ENCODE measurements around the gene COL6A2. TPM values are rescaled to one million over a fixed set of nuclear protein-coding genes. Genes with fewer than 3 reads are reported as not detected.
"Not testable (repeated sequence)": the region's sequence is repeated elsewhere in the genome, so short reads cannot be mapped to it uniquely, and the experiment has no call there.

COL6A2 gene
- total RNA-seq, 1 donor from 2014 or later: 120 TPM

GRCh38 chr21:46173573-46173972, 75.7 kb downstream of the COL6A2 start:
- H3K4me1 Mint-ChIP-seq (ENCODE audit: low read depth, unreplicated experiment): peaks cover 2% of the 10 kb centered on the region
- Histone ChIP-seq H2AFZ (ENCODE audit: low read depth, low read length) (no peak overlapping the region), H3K27me3 (ENCODE audit: insufficient read depth, low read length) (no peaks in the 10 kb centered on the region), H4K20me1 (ENCODE audit: insufficient read depth, low read length) (peaks cover 7% of the 10 kb centered on the region), H3K4me1 (ENCODE audit: insufficient read depth, low read length) (no peaks in the 10 kb centered on the region), H3K36me3 (ENCODE audit: insufficient read depth, low read length) (no peaks in the 10 kb centered on the region), H3K9me3 (ENCODE audit: insufficient read depth, low read depth, low read length) (peaks cover 3% of the 10 kb centered on the region), H3K9ac (ENCODE audit: low read length) (no peak overlapping the region), H3K4me3 (ENCODE audit: insufficient read depth, low read depth, low read length) (no peak overlapping the region), H3K4me2 (ENCODE audit: low read length) (no peak overlapping the region), H3K27ac (ENCODE audit: low read depth, low read length) (no peak overlapping the region), H3K79me2 (ENCODE audit: insufficient read depth, low read length) (no peaks in the 10 kb centered on the region)
- H3K27ac Mint-ChIP-seq (ENCODE audit: unreplicated experiment): no peak overlapping the region
- FAIRE-seq: no peak
- no peak for DNase-seq (ENCODE audit: low read depth)
- H3K9me3 Mint-ChIP-seq (ENCODE audit: unreplicated experiment): peaks cover 21% of the 10 kb centered on the region
- peaks cover 16% of the 10 kb centered on the region for H3K36me3 Mint-ChIP-seq (ENCODE audit: low read depth, unreplicated experiment)
- TF ChIP-seq, protein P1, sequence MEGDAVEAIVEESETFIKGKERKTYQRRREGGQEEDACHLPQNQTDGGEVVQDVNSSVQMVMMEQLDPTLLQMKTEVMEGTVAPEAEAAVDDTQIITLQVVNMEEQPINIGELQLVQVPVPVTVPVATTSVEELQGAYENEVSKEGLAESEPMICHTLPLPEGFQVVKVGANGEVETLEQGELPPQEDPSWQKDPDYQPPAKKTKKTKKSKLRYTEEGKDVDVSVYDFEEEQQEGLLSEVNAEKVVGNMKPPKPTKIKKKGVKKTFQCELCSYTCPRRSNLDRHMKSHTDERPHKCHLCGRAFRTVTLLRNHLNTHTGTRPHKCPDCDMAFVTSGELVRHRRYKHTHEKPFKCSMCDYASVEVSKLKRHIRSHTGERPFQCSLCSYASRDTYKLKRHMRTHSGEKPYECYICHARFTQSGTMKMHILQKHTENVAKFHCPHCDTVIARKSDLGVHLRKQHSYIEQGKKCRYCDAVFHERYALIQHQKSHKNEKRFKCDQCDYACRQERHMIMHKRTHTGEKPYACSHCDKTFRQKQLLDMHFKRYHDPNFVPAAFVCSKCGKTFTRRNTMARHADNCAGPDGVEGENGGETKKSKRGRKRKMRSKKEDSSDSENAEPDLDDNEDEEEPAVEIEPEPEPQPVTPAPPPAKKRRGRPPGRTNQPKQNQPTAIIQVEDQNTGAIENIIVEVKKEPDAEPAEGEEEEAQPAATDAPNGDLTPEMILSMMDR (IDR thresholded peaks at IDR 0.05; ENCODE audit: insufficient read depth, low read depth, low read length): no peak
- no peak for TF ChIP-seq EZH2 (IDR thresholded peaks at IDR 0.05; ENCODE audit: insufficient read depth, low read length)
- no peak overlapping the region for H3K4me3 Mint-ChIP-seq (ENCODE audit: unreplicated experiment)
- peaks cover 2% of the 10 kb centered on the region for H3K27me3 Mint-ChIP-seq (ENCODE audit: low read depth, unreplicated experiment)

DNA sequence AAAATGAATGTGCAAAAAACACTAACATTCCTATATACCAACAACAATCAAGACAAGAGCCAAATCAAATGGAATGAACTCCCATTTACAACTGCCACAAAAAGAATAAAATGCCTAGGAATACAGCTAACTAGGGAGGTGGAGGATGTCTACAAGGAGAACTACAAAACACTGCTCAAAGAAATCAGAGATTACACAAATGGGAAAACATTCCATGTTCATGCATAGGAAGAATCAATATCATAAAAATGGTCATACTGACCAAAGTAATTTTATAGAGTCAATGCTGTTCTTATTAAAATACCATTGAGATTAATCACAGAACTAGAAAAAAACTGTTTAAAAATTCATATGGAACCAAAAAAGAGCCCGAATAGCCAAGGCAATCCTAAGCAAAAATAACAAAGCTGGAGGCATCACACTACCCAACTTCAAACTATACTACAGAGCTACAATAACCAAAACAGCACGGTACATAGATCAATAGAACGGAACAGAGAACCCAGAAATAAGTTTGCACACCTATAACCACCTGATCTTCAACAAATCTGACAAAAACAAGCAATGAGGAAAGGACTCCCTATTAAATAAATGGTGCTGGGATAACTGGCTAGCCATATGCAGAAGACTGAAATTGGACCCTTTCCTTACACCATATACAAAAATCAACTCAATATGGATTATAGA, 78.7 kb downstream of the COL6A2 start:
- H3K27me3 Mint-ChIP-seq (ENCODE audit: low read depth, unreplicated experiment); H3K27me3 ChIP-seq (ENCODE audit: insufficient read depth, low read length); H3K9me3 ChIP-seq (ENCODE audit: insufficient read depth, low read depth, low read length); FAIRE-seq; H4K20me1 ChIP-seq (ENCODE audit: insufficient read depth, low read length); H3K4me1 ChIP-seq (ENCODE audit: insufficient read depth, low read length); H3K4me3 ChIP-seq (ENCODE audit: insufficient read depth, low read depth, low read length); H3K9ac ChIP-seq (ENCODE audit: low read length); H3K27ac ChIP-seq (ENCODE audit: low read depth, low read length); H3K27ac Mint-ChIP-seq (ENCODE audit: unreplicated experiment); DNase-seq (ENCODE audit: low read depth); H3K79me2 ChIP-seq (ENCODE audit: insufficient read depth, low read length); H3K4me2 ChIP-seq (ENCODE audit: low read length); H3K4me1 Mint-ChIP-seq (ENCODE audit: low read depth, unreplicated experiment); H2AFZ ChIP-seq (ENCODE audit: low read depth, low read length); H3K4me3 Mint-ChIP-seq (ENCODE audit: unreplicated experiment); H3K36me3 ChIP-seq (ENCODE audit: insufficient read depth, low read length): not testable (repeated sequence)
- peaks cover 21% of the 10 kb centered on the region for H3K9me3 Mint-ChIP-seq (ENCODE audit: unreplicated experiment)
- H3K36me3 Mint-ChIP-seq (ENCODE audit: low read depth, unreplicated experiment): peaks cover 14% of the 10 kb centered on the region

DNA sequence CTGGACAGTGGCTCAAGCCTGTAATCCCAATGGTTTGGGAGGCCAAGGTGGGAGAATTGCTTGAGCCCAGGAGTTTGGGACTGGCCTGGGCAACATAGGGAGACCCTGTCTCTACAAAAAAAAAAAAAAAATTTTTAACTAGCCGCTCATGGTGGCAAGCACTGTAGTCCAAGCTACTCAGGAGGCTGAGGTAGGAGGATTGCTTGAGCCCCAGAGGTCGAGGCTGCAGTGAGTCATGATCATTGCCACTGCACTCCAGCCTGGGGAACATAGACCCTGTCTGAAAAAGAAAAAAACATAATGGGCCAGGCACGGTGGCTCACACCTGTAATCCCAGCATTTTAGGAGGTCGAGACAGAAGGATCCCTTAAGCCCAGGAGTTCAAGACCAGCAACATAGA, 81.0 kb downstream of the COL6A2 start:
- H3K4me1 ChIP-seq (ENCODE audit: insufficient read depth, low read length): no peaks in the 10 kb centered on the region
- H3K27me3 Mint-ChIP-seq (ENCODE audit: low read depth, unreplicated experiment): no peaks in the 10 kb centered on the region
- H3K36me3 Mint-ChIP-seq (ENCODE audit: low read depth, unreplicated experiment): peaks cover 7% of the 10 kb centered on the region
- peaks cover 3% of the 10 kb centered on the region for H4K20me1 ChIP-seq (ENCODE audit: insufficient read depth, low read length)
- H3K27ac Mint-ChIP-seq (ENCODE audit: unreplicated experiment): no peak overlapping the region
- peaks cover 16% of the 10 kb centered on the region for H3K9me3 Mint-ChIP-seq (ENCODE audit: unreplicated experiment)
- H3K4me1 Mint-ChIP-seq (ENCODE audit: low read depth, unreplicated experiment): peaks cover 2% of the 10 kb centered on the region
- H3K4me3 Mint-ChIP-seq (ENCODE audit: unreplicated experiment): no peak overlapping the region
- no peaks in the 10 kb centered on the region for H3K27me3 ChIP-seq (ENCODE audit: insufficient read depth, low read length)
- no peak overlapping the region for H3K4me2 ChIP-seq (ENCODE audit: low read length)
- no peak for DNase-seq (ENCODE audit: low read depth)
- H3K27ac ChIP-seq (ENCODE audit: low read depth, low read length): no peak overlapping the region
- no peaks in the 10 kb centered on the region for H3K79me2 ChIP-seq (ENCODE audit: insufficient read depth, low read length)
- no peak overlapping the region for H3K9ac ChIP-seq (ENCODE audit: low read length)
- no peak for FAIRE-seq
- no peaks in the 10 kb centered on the region for H3K36me3 ChIP-seq (ENCODE audit: insufficient read depth, low read length)
- no peak for TF ChIP-seq EZH2 (IDR thresholded peaks at IDR 0.05; ENCODE audit: insufficient read depth, low read length)
- TF ChIP-seq, protein P1 (IDR thresholded peaks at IDR 0.05; ENCODE audit: insufficient read depth, low read depth, low read length): no peak
- no peak overlapping the region for H3K4me3 ChIP-seq (ENCODE audit: insufficient read depth, low read depth, low read length)
- H2AFZ ChIP-seq (ENCODE audit: low read depth, low read length): no peak overlapping the region
- H3K9me3 ChIP-seq (ENCODE audit: insufficient read depth, low read depth, low read length): no peaks in the 10 kb centered on the region

Other genes with a start within 250 kb of the COL6A2 start
- 131 and 173 TPM in 2 replicates for gene COL6A1, start 116.3 kb upstream of the COL6A2 start, total RNA-seq
- gene FTCD, start 57.5 kb downstream of the COL6A2 start, total RNA-seq: 1.9 and 2.0 TPM in 2 replicates
- 15.8 and 17.8 TPM in 2 replicates for gene SPATC1L, start 86.3 kb downstream of the COL6A2 start, total RNA-seq
- 58.1 and 83.2 TPM in 2 replicates for gene LSS, start 130.7 kb downstream of the COL6A2 start, total RNA-seq
- gene MCM3AP, start 187.5 kb downstream of the COL6A2 start, total RNA-seq: 84.2 and 86.7 TPM in 2 replicates
- gene YBEY, start 188.2 kb downstream of the COL6A2 start, total RNA-seq: 13.5 and 16.8 TPM in 2 replicates
- gene C21orf58, start 225.8 kb downstream of the COL6A2 start, total RNA-seq: 3.1 and 3.2 TPM in 2 replicates
- gene PCNT, start 226.0 kb downstream of the COL6A2 start, total RNA-seq: 19.9 and 23.4 TPM in 2 replicates

Measured in astrocyte (in vitro differentiated cells and primary cell).